Ovary (tissue), 9 donors: Measurements from ENCODE around the gene C16orf54. TPM values are rescaled to one million over a fixed set of nuclear protein-coding genes. Genes with fewer than 3 reads are reported as not detected.
"Not testable (repeated sequence)": the region's sequence is repeated elsewhere in the genome, so short reads cannot be mapped to it uniquely, and the experiment has no call there.

Experiments
- DNase-seq, 5 donors: peaks; one replicate each; pipeline ENCODE4 v3.0.0-alpha.2; 2019 to 2020
- H3K27ac ChIP-seq, 2 donors: fragments of 200-600 bp; one replicate each; pipeline versions ENCODE4 v1.5.1 to v1.8.0; 2019 to 2022
- H3K27me3 ChIP-seq: fragments of 200-600 bp; one replicate; pipeline ENCODE4 v1.8.0; 2022
- H3K36me3 ChIP-seq: fragments of 200-600 bp; sonication (generic); one replicate; pipeline ENCODE4 v1.5.1; 2019
- H3K4me1 ChIP-seq: one replicate; pipeline ENCODE4 v1.8.1; 2013; ENCODE audit warnings: mild to moderate bottlenecking, moderate library complexity; ENCODE audit not compliant: insufficient read depth
- H3K4me3 ChIP-seq: fragments of 200-600 bp; sonication (generic); one replicate; pipeline ENCODE4 v1.5.1; 2017
- H3K9me3 ChIP-seq, 2 donors: fragments of 200-600 bp in 1 of 2; sonication (generic) in 1 of 2; one replicate each; pipeline versions ENCODE4 v1.5.1 to v1.8.1; 2013 to 2019; ENCODE audit warnings: mild to moderate bottlenecking in 1 of 2, moderate library complexity in 1 of 2
- EP300 ChIP-seq: sonication (generic); formaldehyde crosslinking; IDR thresholded peaks from one replicate; pipeline ENCODE4 v1.6.1; 2017; ENCODE audit warnings: antibody characterized with exemption
- POLR2A ChIP-seq: fragments of 450-650 bp; IDR thresholded peaks from one replicate; pipeline ENCODE4 v1.6.1; 2017; ENCODE audit warnings: antibody characterized with exemption, mild to moderate bottlenecking, moderate library complexity
- WGBS, 3 donors: extraction: QIAGEN DNeasy Blood & Tissue Kit in 1 of 3; methylation state at CpG; one replicate each; pipeline versions ENCODE4 v1.1.5 to v1.1.7; 2013 to 2017; 5-methylcytosine and 5-hydroxymethylcytosine counted together
- intact Hi-C, 4 donors: fragments of 100-400 bp; cut with DNase I; formaldehyde crosslinking; loops; one replicate each; pipeline versions ENCODE4 v1.11.0 to v1.15.1; 2022 to 2023
- polyA plus RNA-seq, 2 donors: library from polyadenylated mRNA; stranded (reverse); fragments of 200-250 nt in 1 of 2; fragments of 350-450 nt in 1 of 2; fragmentation: Illumina TruSeq in 1 of 2; extraction: RNeasy Lipid Tissue Mini Kit (QIAGEN cat#74804) in 1 of 2; gene quantifications; one replicate each; pipeline ENCODE4 v1.2.3, GENCODE V29; 2013 to 2014
- total RNA-seq, 7 donors: library from RNA; depleted of rRNA in 2 of 7; stranded (reverse); fragments of >200 nt in 2 of 7; fragmentation: NEBNext Ultra II Directional in 3 of 7; extraction: Animal tissue kit (Norgen Biotek cat#: 25700) in 3 of 7; gene quantifications; one replicate each; pipeline versions ENCODE4 v1.1.0 to v1.2.4, GENCODE V29; 2016 to 2023
- TF ChIP-seq, protein P1 (sequence below), 3 donors: fragments of 450-650 bp in 2 of 3; fragments of 200-600 bp in 1 of 3; IDR thresholded peaks; one replicate each; pipeline versions ENCODE4 v1.5.1 to v1.8.0; 2016 to 2022; ENCODE audit warnings: antibody characterized with exemption in 3 of 3, mild to moderate bottlenecking in 1 of 3
- donor health status: DM: no; HTN: no; CAD: no; lungs with moderate emphysema.
- donor health status: DM: no; HTN: no; CAD: no.
- donor health status: Bipolar disorder and iron deficiency.
- donor health status: DM: yes; HTN: yes; CAD: no.
- donor health status: DM: no; HTN: no; CAD: no.
- donor health status: DM: yes; HTN: yes; CAD: no.

The C16orf54 gene
- total and polyA plus RNA-seq, 9 donors, result 0.12 to 1.7 (median 0.30) TPM

- 92 to 96% (median 95%) methylated on average over 30 of the region's 30 CpGs for WGBS, 3 donors
- Histone ChIP-seq H3K4me1 (no peaks in the 10 kb centered on the region), H3K27me3 (no peaks in the 10 kb centered on the region), H3K36me3 (no peaks in the 10 kb centered on the region), H3K27ac (no peak overlapping the region), H3K9me3 (no peaks in the 10 kb centered on the region), H3K4me3 (no peak overlapping the region)
- DNase-seq, result no peak
- intact Hi-C loops, result loop anchor here in 2 of 4 donors (10.0 kb wide), 2 partner anchors 47 to 743 kb away; partner anchors contain the start of gene KIF22 (in 1 of the 2)
- TF ChIP-seq EP300 (no peak), POLR2A (no peak)
- TF ChIP-seq, protein P1, sequence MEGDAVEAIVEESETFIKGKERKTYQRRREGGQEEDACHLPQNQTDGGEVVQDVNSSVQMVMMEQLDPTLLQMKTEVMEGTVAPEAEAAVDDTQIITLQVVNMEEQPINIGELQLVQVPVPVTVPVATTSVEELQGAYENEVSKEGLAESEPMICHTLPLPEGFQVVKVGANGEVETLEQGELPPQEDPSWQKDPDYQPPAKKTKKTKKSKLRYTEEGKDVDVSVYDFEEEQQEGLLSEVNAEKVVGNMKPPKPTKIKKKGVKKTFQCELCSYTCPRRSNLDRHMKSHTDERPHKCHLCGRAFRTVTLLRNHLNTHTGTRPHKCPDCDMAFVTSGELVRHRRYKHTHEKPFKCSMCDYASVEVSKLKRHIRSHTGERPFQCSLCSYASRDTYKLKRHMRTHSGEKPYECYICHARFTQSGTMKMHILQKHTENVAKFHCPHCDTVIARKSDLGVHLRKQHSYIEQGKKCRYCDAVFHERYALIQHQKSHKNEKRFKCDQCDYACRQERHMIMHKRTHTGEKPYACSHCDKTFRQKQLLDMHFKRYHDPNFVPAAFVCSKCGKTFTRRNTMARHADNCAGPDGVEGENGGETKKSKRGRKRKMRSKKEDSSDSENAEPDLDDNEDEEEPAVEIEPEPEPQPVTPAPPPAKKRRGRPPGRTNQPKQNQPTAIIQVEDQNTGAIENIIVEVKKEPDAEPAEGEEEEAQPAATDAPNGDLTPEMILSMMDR (IDR thresholded peaks at IDR 0.05), result no peak
Observed at GRCh38 chr16:29747947-29748759, 2.4 kb upstream of the C16orf54 start.

DNA sequence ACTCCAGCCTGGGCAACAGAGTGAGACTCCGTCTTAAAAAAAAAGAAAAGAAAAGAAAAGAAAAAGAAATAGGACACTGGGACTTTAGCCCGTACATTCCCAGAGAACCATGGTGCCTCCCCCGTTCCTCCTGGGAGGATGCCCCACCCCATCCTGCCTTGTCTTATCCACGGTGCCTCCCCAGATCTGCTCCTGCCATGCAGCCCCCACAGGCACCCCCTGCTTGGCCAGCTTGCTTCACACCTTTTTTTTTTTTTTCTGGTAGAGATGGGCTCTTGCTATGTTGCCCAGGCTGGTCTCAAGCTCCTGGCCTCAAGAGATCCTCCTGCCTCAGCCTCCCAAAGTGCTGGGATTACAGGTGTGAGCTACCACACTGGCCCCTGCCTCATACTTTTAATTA lies 728 bp upstream of the C16orf54 start:
- WGBS, 3 donors, result 47 to 53% (median 49%) methylated on average over 4 of the region's 4 CpGs
- not testable (repeated sequence) for H3K27ac ChIP-seq, H3K4me3 ChIP-seq, DNase-seq, H3K36me3 ChIP-seq, H3K27me3 ChIP-seq, H3K9me3 ChIP-seq, H3K4me1 ChIP-seq
- intact Hi-C loops, result loop anchor here in 2 of 4 donors (10.0 kb wide), 2 partner anchors 48 to 742 kb away; partner anchors contain the start of gene KIF22 (in 1 of the 2)

GRCh38 chr16:29745121-29745852 lies 503 bp downstream of the C16orf54 start:
- Histone ChIP-seq H3K36me3 (no peaks in the 10 kb centered on the region), H3K4me1 (no peaks in the 10 kb centered on the region), H3K27ac (no peak overlapping the region), H3K4me3 (no peak overlapping the region), H3K9me3 (no peaks in the 10 kb centered on the region), H3K27me3 (no peaks in the 10 kb centered on the region)
- DNase-seq, result no peak
- TF ChIP-seq POLR2A (no peak), EP300 (no peak)
- TF ChIP-seq, protein P1 (IDR thresholded peaks at IDR 0.05), result no peak
- intact Hi-C loops, result loop anchor here in 2 of 4 donors (10.0 kb wide), 2 partner anchors 50 to 740 kb away; partner anchors contain the start of gene KIF22 (in 1 of the 2)
- WGBS, 3 donors, result 69 to 79% (median 75%) methylated on average over 16 of the region's 16 CpGs

DNA sequence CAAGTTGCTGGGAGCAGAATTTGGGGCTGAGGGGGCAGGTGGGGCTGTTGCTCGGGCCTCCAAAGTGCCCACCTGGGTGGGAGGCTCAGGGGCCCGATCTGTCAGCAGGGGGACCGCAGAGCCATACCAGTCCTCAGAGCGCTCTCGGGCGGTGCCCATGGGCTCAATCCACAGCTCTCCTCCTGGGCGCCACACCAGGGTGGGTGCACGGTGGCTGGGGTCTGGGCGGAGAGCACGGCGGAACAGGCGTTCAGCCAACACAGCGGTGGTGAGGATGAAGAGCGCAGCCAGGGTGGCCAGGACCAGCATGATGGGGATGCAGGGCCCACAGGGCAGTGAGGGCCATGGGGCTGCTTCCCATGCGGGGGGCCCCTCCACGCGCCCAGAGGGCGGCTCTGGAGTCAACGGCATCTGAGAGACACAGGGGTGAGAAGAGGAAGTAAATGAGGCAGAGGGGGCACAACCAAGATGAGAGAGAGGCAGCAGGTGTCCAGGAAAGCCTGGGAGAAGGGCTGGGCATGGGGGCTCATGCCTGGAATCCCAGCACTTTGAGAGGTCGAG lies 1.2 kb downstream of the C16orf54 start:
- no peak overlapping the region for H3K27ac ChIP-seq

More for the DNA sequence above, 1.2 kb downstream of the C16orf54 start:
- DNase-seq, result no peak
- no peaks in the 10 kb centered on the region for H3K27me3 ChIP-seq
- H3K9me3 ChIP-seq, result no peaks in the 10 kb centered on the region
- H3K4me1 ChIP-seq, result no peaks in the 10 kb centered on the region
- TF ChIP-seq, protein P1 (IDR thresholded peaks at IDR 0.05), result no peak
- TF ChIP-seq POLR2A (no peak), EP300 (no peak)
- H3K4me3 ChIP-seq, result no peak overlapping the region
- intact Hi-C loops, result loop anchor here in 2 of 4 donors (10.0 kb wide), 2 partner anchors 50 to 740 kb away; partner anchors contain the start of gene KIF22 (in 1 of the 2)
- 87 to 90% (median 90%) methylated on average over 20 of the region's 20 CpGs for WGBS, 3 donors
- no peaks in the 10 kb centered on the region for H3K36me3 ChIP-seq
